HepG2 (cell line): ENCODE results near the gene PERCC1. TPM values are rescaled to one million over a fixed set of nuclear protein-coding genes. Genes with fewer than 3 reads are reported as not detected.

Source experiments
- CENPT ChIP-seq: sonication (generic); formaldehyde crosslinking; IDR thresholded peaks from 2 replicates; pipeline ENCODE4 v1.8.0; 2022; ENCODE audit warnings: low read depth, mild to moderate bottlenecking, moderate library complexity, missing genetic modification reagents
- DRAP1 ChIP-seq: IDR thresholded peaks from 2 replicates; pipeline ENCODE4 v1.6.1; 2016; ENCODE audit warnings: missing genetic modification reagents, missing compliant biosample characterization
- HBP1 ChIP-seq: IDR thresholded peaks from 2 replicates; pipeline ENCODE4 v1.6.1; 2016; ENCODE audit warnings: low read depth, control low read depth
- HMGXB4 ChIP-seq, 2 experiments: sonication (generic) in 1 of 2; formaldehyde crosslinking in 1 of 2; IDR thresholded peaks; 2 replicates each; pipeline versions ENCODE4 v1.4.0 to v1.6.1; 2018 to 2020; ENCODE audit warnings: missing genetic modification reagents in 2 of 2, borderline replicate concordance in 1 of 2, low read depth in 1 of 2, mild to moderate bottlenecking in 1 of 2, missing biosample characterization in 1 of 2
- KDM1A ChIP-seq: IDR thresholded peaks from 2 replicates; pipeline ENCODE4 v1.6.1; 2016; ENCODE audit warnings: missing compliant biosample characterization
- KDM6A ChIP-seq: IDR thresholded peaks from 2 replicates; pipeline ENCODE4 v1.6.1; 2016; ENCODE audit warnings: low read depth
- NR0B2 ChIP-seq: sonication (generic); formaldehyde crosslinking; IDR thresholded peaks from 2 replicates; pipeline ENCODE4 v1.4.0; 2020; ENCODE audit warnings: mild to moderate bottlenecking, missing genetic modification reagents
- PAXIP1 ChIP-seq: sonication (generic); formaldehyde crosslinking; conservative IDR thresholded peaks from 2 replicates; pipeline ENCODE4 v1.4.0; 2020; ENCODE audit warnings: mild to moderate bottlenecking, missing genetic modification reagents, moderate library complexity
- SAP130 ChIP-seq: IDR thresholded peaks from 2 replicates; pipeline ENCODE4 v1.6.1; 2016; ENCODE audit warnings: low read depth
- TCF12 ChIP-seq, 2 experiments: fragments of 450-650 bp in 1 of 2; sonication (generic) in 1 of 2; formaldehyde crosslinking in 1 of 2; IDR thresholded peaks; 2 replicates each; pipeline versions ENCODE4 v1.6.1 to v1.8.0; 2017 to 2022; ENCODE audit warnings: antibody characterized with exemption in 1 of 2, mild to moderate bottlenecking in 1 of 2, missing genetic modification reagents in 1 of 2, moderate library complexity in 1 of 2
- THAP8 ChIP-seq: sonication (generic); formaldehyde crosslinking; IDR thresholded peaks from 2 replicates; pipeline ENCODE4 v1.5.1; 2020; ENCODE audit warnings: missing genetic modification reagents, mild to moderate bottlenecking, borderline replicate concordance
- ZBTB37 ChIP-seq: sonication (generic); formaldehyde crosslinking; IDR thresholded peaks from 2 replicates; pipeline ENCODE4 v1.4.0; 2020; ENCODE audit warnings: mild to moderate bottlenecking, missing genetic modification reagents
- ZNF235 ChIP-seq: sonication (generic); formaldehyde crosslinking; IDR thresholded peaks from 2 replicates; pipeline ENCODE4 v1.8.1; 2023; ENCODE audit warnings: mild to moderate bottlenecking, missing genetic modification reagents, borderline replicate concordance
- ZNF672 ChIP-seq: sonication (generic); formaldehyde crosslinking; IDR thresholded peaks from 2 replicates; pipeline ENCODE4 v1.8.1; 2022; ENCODE audit warnings: missing genetic modification reagents
- ZNF790 ChIP-seq: sonication (generic); formaldehyde crosslinking; IDR thresholded peaks from 2 replicates; pipeline ENCODE4 v1.8.0; 2022; ENCODE audit warnings: missing genetic modification reagents, mild to moderate bottlenecking, borderline replicate concordance
- polyA plus RNA-seq, 8 experiments: library from polyadenylated mRNA; depleted of rRNA in 3 of 8; stranded (reverse) in 7 of 8; unstranded in 1 of 8; fragments of >200 nt; fragmentation: Illumina TruSeq in 4 of 8; extraction: Trizol in 4 of 8; gene quantifications; 2 replicates each; pipeline versions ENCODE4 v1.2.1 to v1.2.3, GENCODE V29; 2011 to 2016; ENCODE audit warnings: low read depth in 4 of 8, missing spikeins in 1 of 8, mixed read lengths in 1 of 8; ENCODE audit not compliant: insufficient read depth in 1 of 8
- total RNA-seq, 5 experiments: library from RNA; depleted of rRNA; stranded (reverse); fragments of >200 nt; fragmentation: Illumina TruSeq; extraction: Trizol; gene quantifications; 2 replicates each; pipeline ENCODE4 v1.2.3, GENCODE V29; 2016; ENCODE audit warnings: low read depth in 1 of 5

The PERCC1 gene
- total and polyA plus RNA-seq, 2 of the 13 experiments (the other 11 are each of a cell fraction or from before 2014, with no cell fraction given) = 0.15 TPM; not detected in 1

- TF ChIP-seq TCF12 (IDR thresholded peaks at IDR 0.05) = no peak
- TF ChIP-seq TCF12 (CRISPR knock-in tag; IDR thresholded peaks at IDR 0.05) = 0 out of 2 replicates have a peak, but pooled peaks have one; percentile 32
- TF ChIP-seq CENPT = peak; percentile 75; the same call in 1 of the 2 replicates
- TF ChIP-seq PAXIP1 (CRISPR knock-in tag) = 0 out of 2 replicates have a peak, but pooled peaks have one; percentile 33
- TF ChIP-seq ZBTB37 (CRISPR knock-in tag) = no peak
- TF ChIP-seq THAP8 = peak; percentile 63; the same call in 1 of the 2 replicates
- peak; percentile 80; the same call in 1 of the 2 replicates for TF ChIP-seq ZNF790
- peak; percentile 89; the same call in 1 of the 2 replicates for TF ChIP-seq ZNF235
- no peak for TF ChIP-seq KDM1A (CRISPR knock-in tag)
- 0 out of 2 replicates have a peak, but pooled peaks have one; percentile 11 for TF ChIP-seq KDM6A
- peak; percentile 97 for TF ChIP-seq NR0B2 (CRISPR knock-in tag)
- TF ChIP-seq ZNF672 (CRISPR knock-in tag) = peak; percentile 73; the same call in 1 of the 2 replicates
- TF ChIP-seq HBP1 (CRISPR knock-in tag) = peak; percentile 89; the same call in 1 of the 2 replicates
- peak; percentile 79 for TF ChIP-seq DRAP1 (CRISPR knock-in tag)
- peak; percentile 73 to 87; a peak in 3 of 4 replicates for TF ChIP-seq HMGXB4 (CRISPR knock-in tag; IDR thresholded peaks at IDR 0.05; ENCODE audit: borderline replicate concordance in 1 of 2, low read depth in 1 of 2)
- peak; percentile 99 for TF ChIP-seq SAP130 (CRISPR knock-in tag)
These were observed 44.1 kb downstream of the PERCC1 start, which contains the start of gene CLCN7 (continued) for GRCh38 chr16:1474796-1475551.
